WERI-Rb-1 (cell line): Measurements from ENCODE around the gene ADAMTS8.
A peak's percentile ranks its signal among the peaks of the same experiment; 100 is the strongest.

Experiments
- DNase-seq: peaks from one replicate; pipeline ENCODE4 v3.0.0-alpha.2; 2020
- H3K27ac ChIP-seq: fragments of 250-450 bp; sonication (Bioruptor Pico); 2 replicates; pipeline ENCODE4 v1.5.1; 2020; ENCODE audit warnings: mild to moderate bottlenecking, moderate library complexity
- H3K27me3 ChIP-seq: fragments of 250-450 bp; sonication (Bioruptor Pico); 2 replicates; pipeline ENCODE4 v1.5.1; 2021; ENCODE audit warnings: mild to moderate bottlenecking, low read depth, moderate library complexity; ENCODE audit not compliant: insufficient read depth, severe bottlenecking
- H3K36me3 ChIP-seq: fragments of 250-450 bp; sonication (Bioruptor Pico); 2 replicates; pipeline ENCODE4 v1.5.1; 2020; ENCODE audit warnings: mild to moderate bottlenecking, moderate library complexity
- H3K4me3 ChIP-seq: 2 replicates; pipeline ENCODE4 v1.5.1; 2011; ENCODE audit warnings: low read depth, mild to moderate bottlenecking, control low read depth, low read length
- H3K9me3 ChIP-seq: fragments of 250-450 bp; sonication (Bioruptor Pico); 2 replicates; pipeline ENCODE4 v1.5.1; 2021; ENCODE audit warnings: mild to moderate bottlenecking, moderate library complexity; ENCODE audit not compliant: severe bottlenecking
- TF ChIP-seq, protein P1 (sequence below): IDR thresholded peaks from 2 replicates; pipeline ENCODE4 v1.5.1; 2011; ENCODE audit warnings: low read depth, mild to moderate bottlenecking, control low read depth, inconsistent platforms, low read length

ADAMTS8 gene, protein sequence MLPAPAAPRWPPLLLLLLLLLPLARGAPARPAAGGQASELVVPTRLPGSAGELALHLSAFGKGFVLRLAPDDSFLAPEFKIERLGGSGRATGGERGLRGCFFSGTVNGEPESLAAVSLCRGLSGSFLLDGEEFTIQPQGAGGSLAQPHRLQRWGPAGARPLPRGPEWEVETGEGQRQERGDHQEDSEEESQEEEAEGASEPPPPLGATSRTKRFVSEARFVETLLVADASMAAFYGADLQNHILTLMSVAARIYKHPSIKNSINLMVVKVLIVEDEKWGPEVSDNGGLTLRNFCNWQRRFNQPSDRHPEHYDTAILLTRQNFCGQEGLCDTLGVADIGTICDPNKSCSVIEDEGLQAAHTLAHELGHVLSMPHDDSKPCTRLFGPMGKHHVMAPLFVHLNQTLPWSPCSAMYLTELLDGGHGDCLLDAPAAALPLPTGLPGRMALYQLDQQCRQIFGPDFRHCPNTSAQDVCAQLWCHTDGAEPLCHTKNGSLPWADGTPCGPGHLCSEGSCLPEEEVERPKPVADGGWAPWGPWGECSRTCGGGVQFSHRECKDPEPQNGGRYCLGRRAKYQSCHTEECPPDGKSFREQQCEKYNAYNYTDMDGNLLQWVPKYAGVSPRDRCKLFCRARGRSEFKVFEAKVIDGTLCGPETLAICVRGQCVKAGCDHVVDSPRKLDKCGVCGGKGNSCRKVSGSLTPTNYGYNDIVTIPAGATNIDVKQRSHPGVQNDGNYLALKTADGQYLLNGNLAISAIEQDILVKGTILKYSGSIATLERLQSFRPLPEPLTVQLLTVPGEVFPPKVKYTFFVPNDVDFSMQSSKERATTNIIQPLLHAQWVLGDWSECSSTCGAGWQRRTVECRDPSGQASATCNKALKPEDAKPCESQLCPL

GRCh38 chr11:130428316-130429119, at the start of gene ADAMTS8:
Gene ADAMTS8 (minus strand): TSS chr11:130428609. CDS start chr11:130428286, 323 bp downstream.
- peak within 1 kb of the TSS; percentile 47 for H3K4me3 ChIP-seq
- TF ChIP-seq, protein P1, sequence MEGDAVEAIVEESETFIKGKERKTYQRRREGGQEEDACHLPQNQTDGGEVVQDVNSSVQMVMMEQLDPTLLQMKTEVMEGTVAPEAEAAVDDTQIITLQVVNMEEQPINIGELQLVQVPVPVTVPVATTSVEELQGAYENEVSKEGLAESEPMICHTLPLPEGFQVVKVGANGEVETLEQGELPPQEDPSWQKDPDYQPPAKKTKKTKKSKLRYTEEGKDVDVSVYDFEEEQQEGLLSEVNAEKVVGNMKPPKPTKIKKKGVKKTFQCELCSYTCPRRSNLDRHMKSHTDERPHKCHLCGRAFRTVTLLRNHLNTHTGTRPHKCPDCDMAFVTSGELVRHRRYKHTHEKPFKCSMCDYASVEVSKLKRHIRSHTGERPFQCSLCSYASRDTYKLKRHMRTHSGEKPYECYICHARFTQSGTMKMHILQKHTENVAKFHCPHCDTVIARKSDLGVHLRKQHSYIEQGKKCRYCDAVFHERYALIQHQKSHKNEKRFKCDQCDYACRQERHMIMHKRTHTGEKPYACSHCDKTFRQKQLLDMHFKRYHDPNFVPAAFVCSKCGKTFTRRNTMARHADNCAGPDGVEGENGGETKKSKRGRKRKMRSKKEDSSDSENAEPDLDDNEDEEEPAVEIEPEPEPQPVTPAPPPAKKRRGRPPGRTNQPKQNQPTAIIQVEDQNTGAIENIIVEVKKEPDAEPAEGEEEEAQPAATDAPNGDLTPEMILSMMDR, result no peak

GRCh38 chr11:130477586-130478203, 49.3 kb upstream of the ADAMTS8 start:
- Histone ChIP-seq H3K27me3 (no peaks in the 10 kb centered on the region), H3K27ac (no peak overlapping the region), H3K36me3 (no peaks in the 10 kb centered on the region), H3K4me3 (no peak overlapping the region), H3K9me3 (no peaks in the 10 kb centered on the region)
- DNase-seq, result no peak
- TF ChIP-seq, protein P1, result no peak

More at GRCh38 chr11:130428316-130429119, at the start of gene ADAMTS8:
- H3K9me3 ChIP-seq, result no peaks in the 10 kb centered on the region
- peaks cover 48% of the 10 kb centered on the region for H3K27me3 ChIP-seq
- peak; percentile 19 for DNase-seq
- no peak within 1 kb of the TSS for H3K27ac ChIP-seq
- H3K36me3 ChIP-seq, result no peaks in the 10 kb centered on the region

GRCh38 chr11:130476922-130477491, 48.6 kb upstream of the ADAMTS8 start:
- Histone ChIP-seq H3K4me3 (no peak overlapping the region), H3K36me3 (no peaks in the 10 kb centered on the region), H3K27ac (no peak overlapping the region), H3K9me3 (no peaks in the 10 kb centered on the region), H3K27me3 (no peaks in the 10 kb centered on the region)
- TF ChIP-seq, protein P1, result no peak
- DNase-seq, result no peak

GRCh38 chr11:130476200-130476921, 48.0 kb upstream of the ADAMTS8 start:
- no peaks in the 10 kb centered on the region for H3K36me3 ChIP-seq
- TF ChIP-seq, protein P1, result no peak
- no peaks in the 10 kb centered on the region for H3K27me3 ChIP-seq
- DNase-seq, result no peak
- H3K9me3 ChIP-seq, result no peaks in the 10 kb centered on the region
- H3K27ac ChIP-seq, result no peak overlapping the region
- no peak overlapping the region for H3K4me3 ChIP-seq
